HepG2 (cell line): Measurements from ENCODE around the gene F2RL2. TPM values are rescaled to one million over a fixed set of nuclear protein-coding genes. Genes with fewer than 3 reads are reported as not detected.

Experiments
- ATAC-seq: fragments of 200-7000 bp; cut with Tn5 transposase; 3 replicates; pipeline ENCODE4 v1.9.1; 2020; ENCODE audit warnings: mild to moderate bottlenecking, moderate library complexity
- Bru-seq: library from RNA; stranded (reverse); fragments of 400-500 nt; gene quantifications from one replicate; lab custom pipeline; 2021; lab: Mats Ljungman, UMichigan
- BruChase-seq, 2 experiments: library from RNA; stranded (reverse); fragments of 400-500 nt; gene quantifications; one replicate each; lab custom pipeline; 2021; lab: Mats Ljungman, UMichigan
- BruUV-seq: library from RNA; stranded (reverse); fragments of 400-500 nt; replicated peaks from 2 replicates; lab custom pipeline; 2021; lab: Mats Ljungman, UMichigan
- CTCF ChIA-PET: fragments of 300-600 bp; formaldehyde crosslinking; extraction: SDS; loops from one replicate; lab custom pipeline; 2021; ENCODE audit warnings: low total read pairs, inconsistent platforms, low intra/inter-chr PET ratio; lab: Yijun Ruan, JAX
- POLR2A ChIA-PET: fragments of 350-600 bp; sonication (Branson Sonifier 250); formaldehyde crosslinking; loops from one replicate; lab custom pipeline; 2020; ENCODE audit warnings: antibody characterized with exemption, inconsistent platforms; lab: Yijun Ruan, JAX
- DNase-seq: peaks from one replicate; pipeline ENCODE4 v3.0.0-alpha.2; 2015; ENCODE audit warnings: low spot score
- FAIRE-seq: peaks from 3 replicates; lab custom pipeline; 2011; peaks lifted over from hg19 to GRCh38; lab: Jason Lieb, UNC
- H2AFZ ChIP-seq: one replicate; pipeline ENCODE4 v1.6.1; 2011; ENCODE audit warnings: low read length, inconsistent platforms
- H3K27ac ChIP-seq: fragments of 300-600 bp; 3 replicates; pipeline ENCODE4 v1.8.0; 2011; ENCODE audit warnings: mixed run types, mild to moderate bottlenecking, mixed read lengths, low read length, inconsistent platforms; ENCODE audit not compliant: insufficient read depth; ENCODE audit errors: extremely low read length
- H3K27me3 ChIP-seq, 2 experiments: fragments of 200-600 bp in 1 of 2; 2 replicates in 1 of 2; 3 replicates in 1 of 2; pipeline versions ENCODE4 v1.6.0 to v1.8.0; 2011; ENCODE audit warnings: low read length in 2 of 2, mild to moderate bottlenecking in 2 of 2, moderate library complexity in 2 of 2, inconsistent platforms in 1 of 2; ENCODE audit not compliant: insufficient read depth in 2 of 2, control insufficient read depth in 1 of 2
- H3K36me3 ChIP-seq, 2 experiments: fragments of 200-600 bp in 1 of 2; replicated peaks in 1 of 2; 2 replicates in 1 of 2; 3 replicates in 1 of 2; pipeline versions ENCODE4 v1.5.1 to v1.8.0; 2011; ENCODE audit warnings: low read length in 2 of 2, inconsistent platforms in 1 of 2; ENCODE audit not compliant: insufficient read depth in 2 of 2, control insufficient read depth in 1 of 2
- H3K4me1 ChIP-seq: 2 replicates; pipeline ENCODE4 v1.5.1; 2012; ENCODE audit warnings: low read length, inconsistent platforms; ENCODE audit not compliant: insufficient read depth
- H3K4me2 ChIP-seq: 2 replicates; pipeline ENCODE4 v1.6.0; 2011; ENCODE audit warnings: low read depth, low read length, inconsistent platforms
- H3K4me3 ChIP-seq, 3 experiments: fragments of 200-600 bp in 1 of 3; sonication (generic), shearing (Covaris generic) in 1 of 3; replicated peaks in 1 of 3; 2 replicates each; pipeline ENCODE4 v1.5.1; 2011 to 2016; ENCODE audit warnings: low read length in 3 of 3, inconsistent platforms in 2 of 3, low read depth in 2 of 3, mild to moderate bottlenecking in 2 of 3, control low read depth in 1 of 3, mixed read lengths in 1 of 3; ENCODE audit not compliant: insufficient read depth in 1 of 3
- H3K79me2 ChIP-seq: one replicate; pipeline ENCODE4 v1.6.1; 2011; ENCODE audit warnings: low read length, inconsistent platforms; ENCODE audit not compliant: insufficient read depth
- H3K9ac ChIP-seq: 2 replicates; pipeline ENCODE4 v1.6.0; 2011; ENCODE audit warnings: mild to moderate bottlenecking, low read depth, low read length, inconsistent platforms; ENCODE audit not compliant: insufficient read depth
- H3K9me3 ChIP-seq: 2 replicates; pipeline ENCODE4 v1.5.1; 2012; ENCODE audit warnings: mild to moderate bottlenecking, low read length
- H4K20me1 ChIP-seq: 2 replicates; pipeline ENCODE4 v1.6.0; 2011; ENCODE audit warnings: inconsistent platforms, mild to moderate bottlenecking, low read length, moderate library complexity; ENCODE audit not compliant: insufficient read depth
- GATA4 ChIP-seq: sonication (generic); IDR thresholded peaks from 2 replicates; pipeline ENCODE4 v1.6.1; 2016; ENCODE audit warnings: antibody characterized with exemption, low read depth, borderline replicate concordance
- NCOR1 ChIP-seq: fragments of 200-600 bp; sonication (generic); IDR thresholded peaks from 2 replicates; pipeline ENCODE4 v1.7.0; 2017; ENCODE audit warnings: antibody characterized with exemption, low read length, borderline replicate concordance
- SIX1 ChIP-seq: sonication (generic); formaldehyde crosslinking; IDR thresholded peaks from 2 replicates; pipeline ENCODE4 v1.4.0; 2020; ENCODE audit warnings: missing genetic modification reagents, borderline replicate concordance
- SNAPC2 ChIP-seq: sonication (generic); formaldehyde crosslinking; IDR thresholded peaks from 2 replicates; pipeline ENCODE4 v1.8.1; 2022; ENCODE audit warnings: mild to moderate bottlenecking, missing genetic modification reagents
- THYN1 ChIP-seq: sonication (generic); formaldehyde crosslinking; IDR thresholded peaks from 2 replicates; pipeline ENCODE4 v1.8.1; 2023; ENCODE audit warnings: low read depth, mild to moderate bottlenecking, moderate library complexity, missing genetic modification reagents, borderline replicate concordance
- ZNF224 ChIP-seq: sonication (generic); formaldehyde crosslinking; IDR thresholded peaks from 2 replicates; pipeline ENCODE4 v1.5.0; 2020; ENCODE audit warnings: mild to moderate bottlenecking, missing genetic modification reagents
- ZNF30 ChIP-seq: sonication (generic); formaldehyde crosslinking; IDR thresholded peaks from 2 replicates; pipeline ENCODE4 v1.5.0; 2020; ENCODE audit warnings: mild to moderate bottlenecking, missing genetic modification reagents
- ZNF780A ChIP-seq: sonication (generic); formaldehyde crosslinking; IDR thresholded peaks from 2 replicates; pipeline ENCODE4 v1.8.0; 2022; ENCODE audit warnings: mild to moderate bottlenecking, missing genetic modification reagents, moderate library complexity
- WGBS: methylation state at CpG from one replicate; pipeline ENCODE4 v1.1.6; 2017; ENCODE audit warnings: low lambda C conversion rate; 5-methylcytosine and 5-hydroxymethylcytosine counted together
- in situ Hi-C: cut with HindIII; loops from 2 replicates; pipeline ENCODE4 v1.10.0; 2017; ENCODE audit warnings: low pct_unique_long_range_greater_than_20kb; ENCODE audit not compliant: extremely low pct_ligation_motif_present
- intact Hi-C: fragments of 100-400 bp; cut with micrococcal nuclease; formaldehyde crosslinking; loops from one replicate; pipeline ENCODE4 v1.10.0; 2022; ENCODE audit not compliant: unreplicated experiment
- long read RNA-seq, 2 experiments: library from RNA in 1 of 2; library from polyadenylated mRNA in 1 of 2; stranded (forward) in 1 of 2; unstranded in 1 of 2; transcript quantifications; one replicate each; pipeline ENCODE4 v2.0.0, GENCODE V29; 2019 to 2022
- polyA minus RNA-seq, 3 experiments: library from RNA; depleted of rRNA, polyadenylated mRNA; stranded (reverse); fragments of >200 nt; gene quantifications; 2 replicates each; pipeline ENCODE4 v1.2.3, GENCODE V29; 2011; ENCODE audit warnings: low replicate concordance in 1 of 3
- polyA plus RNA-seq, 8 experiments: library from polyadenylated mRNA; depleted of rRNA in 3 of 8; stranded (reverse) in 7 of 8; unstranded in 1 of 8; fragments of >200 nt; fragmentation: Illumina TruSeq in 4 of 8; extraction: Trizol in 4 of 8; gene quantifications; 2 replicates each; pipeline versions ENCODE4 v1.2.1 to v1.2.3, GENCODE V29; 2011 to 2016; ENCODE audit warnings: low read depth in 4 of 8, missing spikeins in 1 of 8, mixed read lengths in 1 of 8; ENCODE audit not compliant: insufficient read depth in 1 of 8
- total RNA-seq, 5 experiments: library from RNA; depleted of rRNA; stranded (reverse); fragments of >200 nt; fragmentation: Illumina TruSeq; extraction: Trizol; gene quantifications; 2 replicates each; pipeline ENCODE4 v1.2.3, GENCODE V29; 2016; ENCODE audit warnings: low read depth in 1 of 5
- TF ChIP-seq, protein P1 (sequence below): sonication (generic); formaldehyde crosslinking; IDR thresholded peaks from 2 replicates; pipeline ENCODE4 v1.4.0; 2020; ENCODE audit warnings: missing genetic modification reagents
- TF ChIP-seq, protein P2 (sequence below): sonication (generic); formaldehyde crosslinking; IDR thresholded peaks from 2 replicates; pipeline ENCODE4 v1.8.0; 2022; ENCODE audit warnings: missing genetic modification reagents, mild to moderate bottlenecking, inconsistent platforms, borderline replicate concordance
- TF ChIP-seq, protein P3 (sequence below): IDR thresholded peaks from 2 replicates; pipeline ENCODE4 v1.6.1; 2016; ENCODE audit warnings: missing biosample characterization, missing genetic modification reagents, low read depth

F2RL2 gene, protein sequence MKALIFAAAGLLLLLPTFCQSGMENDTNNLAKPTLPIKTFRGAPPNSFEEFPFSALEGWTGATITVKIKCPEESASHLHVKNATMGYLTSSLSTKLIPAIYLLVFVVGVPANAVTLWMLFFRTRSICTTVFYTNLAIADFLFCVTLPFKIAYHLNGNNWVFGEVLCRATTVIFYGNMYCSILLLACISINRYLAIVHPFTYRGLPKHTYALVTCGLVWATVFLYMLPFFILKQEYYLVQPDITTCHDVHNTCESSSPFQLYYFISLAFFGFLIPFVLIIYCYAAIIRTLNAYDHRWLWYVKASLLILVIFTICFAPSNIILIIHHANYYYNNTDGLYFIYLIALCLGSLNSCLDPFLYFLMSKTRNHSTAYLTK
- total RNA-seq (2016; rRNA removed; fragmentation: Illumina TruSeq; extraction: Trizol) (not detected in 2 replicates), polyA plus RNA-seq (2011; rRNA removed) (not detected in 2 replicates), polyA minus RNA-seq (2011; rRNA and poly(A)+ RNA removed; ENCODE audit: low replicate concordance) (0.58 TPM in 1 of 2 replicates, not detected in the other), Bru-seq, nascent RNA (percentile 9 among the genes with signal in this experiment), BruChase-seq, experiment 1, labeled RNA remaining after a 6-hour chase (not detected), BruChase-seq, experiment 2, labeled RNA remaining after a 2-hour chase (not detected)
- total RNA-seq (2016; cell fraction: cytosol; rRNA removed; fragmentation: Illumina TruSeq; extraction: Trizol; ENCODE audit: low read depth) = not detected in 2 replicates
- not detected in 2 replicates for total RNA-seq (2016; cell fraction: insoluble cytoplasmic fraction; rRNA removed; fragmentation: Illumina TruSeq; extraction: Trizol)
- total RNA-seq (2016; cell fraction: membrane; rRNA removed; fragmentation: Illumina TruSeq; extraction: Trizol) = not detected in 2 replicates
- not detected in 2 replicates for total RNA-seq (2016; cell fraction: nucleus; rRNA removed; fragmentation: Illumina TruSeq; extraction: Trizol)
- polyA plus RNA-seq (2011; cell fraction: cytosol; rRNA removed) = not detected in 2 replicates
- polyA plus RNA-seq (2011; cell fraction: nucleus; rRNA removed) = not detected in 2 replicates
- 0.05 and 0.09 TPM in 2 replicates for polyA plus RNA-seq (2012)
- polyA plus RNA-seq (2016; cell fraction: cytosol; fragmentation: Illumina TruSeq; extraction: Trizol; ENCODE audit: low read depth) = not detected in 2 replicates
- not detected in 2 replicates for polyA plus RNA-seq (2016; cell fraction: insoluble cytoplasmic fraction; fragmentation: Illumina TruSeq; extraction: Trizol; ENCODE audit: low read depth)
- not detected in 2 replicates for polyA plus RNA-seq (2016; cell fraction: membrane; fragmentation: Illumina TruSeq; extraction: Trizol; ENCODE audit: low read depth)
- polyA plus RNA-seq (2016; cell fraction: nucleus; fragmentation: Illumina TruSeq; extraction: Trizol; ENCODE audit: insufficient read depth, low read depth) = not detected in 2 replicates
- polyA minus RNA-seq (2011; cell fraction: cytosol; rRNA and poly(A)+ RNA removed) = not detected in 2 replicates
- not detected in 2 replicates for polyA minus RNA-seq (2011; cell fraction: nucleus; rRNA and poly(A)+ RNA removed)
- long read RNA-seq, experiment 1 = 0 reads
- long read RNA-seq, experiment 2 = 0 reads

DNA sequence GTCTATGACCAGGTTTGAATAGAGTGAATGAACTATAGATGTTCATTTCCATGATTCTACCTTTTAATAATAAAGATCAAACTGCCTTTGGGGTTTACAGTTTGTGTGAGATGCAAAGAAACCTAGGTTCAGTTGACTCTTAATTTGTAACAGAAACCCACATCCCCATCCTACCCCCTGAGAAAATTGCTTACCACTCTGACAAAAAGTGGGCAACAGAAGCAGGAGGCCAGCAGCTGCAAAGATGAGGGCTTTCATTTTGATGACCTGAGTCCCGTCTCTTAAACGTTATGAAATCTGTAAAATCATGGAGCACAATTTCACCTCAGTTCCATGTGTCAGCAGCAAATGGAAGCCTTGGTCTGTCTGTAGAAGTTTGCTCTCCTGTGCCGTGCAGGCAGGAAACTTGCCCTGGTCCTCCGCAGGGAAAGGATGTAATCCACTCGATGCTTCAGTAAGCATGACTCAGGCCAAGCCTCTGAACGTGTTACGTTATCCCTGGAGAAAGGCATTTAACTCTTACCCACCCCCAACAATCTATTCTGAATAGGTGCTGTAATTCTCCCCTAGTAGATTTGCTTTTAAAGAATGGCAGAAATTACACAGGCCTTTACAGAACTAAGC lies at the start of gene F2RL2:
Gene F2RL2 (minus strand): TSS at position 431 of the 624 bp plus-strand sequence. CDS start 173 bp downstream, at position 258.
- Histone ChIP-seq H3K9me3 (no peaks in the 10 kb centered on the region), H3K27ac (no peak within 1 kb of the TSS)
- TF ChIP-seq, protein P1, sequence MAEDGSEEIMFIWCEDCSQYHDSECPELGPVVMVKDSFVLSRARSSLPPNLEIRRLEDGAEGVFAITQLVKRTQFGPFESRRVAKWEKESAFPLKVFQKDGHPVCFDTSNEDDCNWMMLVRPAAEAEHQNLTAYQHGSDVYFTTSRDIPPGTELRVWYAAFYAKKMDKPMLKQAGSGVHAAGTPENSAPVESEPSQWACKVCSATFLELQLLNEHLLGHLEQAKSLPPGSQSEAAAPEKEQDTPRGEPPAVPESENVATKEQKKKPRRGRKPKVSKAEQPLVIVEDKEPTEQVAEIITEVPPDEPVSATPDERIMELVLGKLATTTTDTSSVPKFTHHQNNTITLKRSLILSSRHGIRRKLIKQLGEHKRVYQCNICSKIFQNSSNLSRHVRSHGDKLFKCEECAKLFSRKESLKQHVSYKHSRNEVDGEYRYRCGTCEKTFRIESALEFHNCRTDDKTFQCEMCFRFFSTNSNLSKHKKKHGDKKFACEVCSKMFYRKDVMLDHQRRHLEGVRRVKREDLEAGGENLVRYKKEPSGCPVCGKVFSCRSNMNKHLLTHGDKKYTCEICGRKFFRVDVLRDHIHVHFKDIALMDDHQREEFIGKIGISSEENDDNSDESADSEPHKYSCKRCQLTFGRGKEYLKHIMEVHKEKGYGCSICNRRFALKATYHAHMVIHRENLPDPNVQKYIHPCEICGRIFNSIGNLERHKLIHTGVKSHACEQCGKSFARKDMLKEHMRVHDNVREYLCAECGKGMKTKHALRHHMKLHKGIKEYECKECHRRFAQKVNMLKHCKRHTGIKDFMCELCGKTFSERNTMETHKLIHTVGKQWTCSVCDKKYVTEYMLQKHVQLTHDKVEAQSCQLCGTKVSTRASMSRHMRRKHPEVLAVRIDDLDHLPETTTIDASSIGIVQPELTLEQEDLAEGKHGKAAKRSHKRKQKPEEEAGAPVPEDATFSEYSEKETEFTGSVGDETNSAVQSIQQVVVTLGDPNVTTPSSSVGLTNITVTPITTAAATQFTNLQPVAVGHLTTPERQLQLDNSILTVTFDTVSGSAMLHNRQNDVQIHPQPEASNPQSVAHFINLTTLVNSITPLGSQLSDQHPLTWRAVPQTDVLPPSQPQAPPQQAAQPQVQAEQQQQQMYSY (CRISPR knock-in tag) = no peak
- TF ChIP-seq, protein P2, sequence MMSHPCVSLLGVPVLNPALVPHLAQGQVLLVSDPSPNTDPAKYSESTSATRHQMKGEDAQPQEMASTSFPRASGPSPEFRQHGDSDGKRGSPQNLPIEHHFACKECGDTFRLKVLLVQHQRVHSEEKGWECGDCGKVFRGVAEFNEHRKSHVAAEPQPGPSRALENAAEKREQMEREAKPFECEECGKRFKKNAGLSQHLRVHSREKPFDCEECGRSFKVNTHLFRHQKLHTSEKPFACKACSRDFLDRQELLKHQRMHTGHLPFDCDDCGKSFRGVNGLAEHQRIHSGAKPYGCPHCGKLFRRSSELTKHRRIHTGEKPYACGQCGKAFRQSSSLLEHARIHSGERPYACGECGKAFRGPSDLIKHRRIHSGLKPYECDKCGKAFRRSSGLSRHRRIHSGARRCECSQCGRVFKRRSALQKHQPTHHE = no peak
- TF ChIP-seq, protein P3, sequence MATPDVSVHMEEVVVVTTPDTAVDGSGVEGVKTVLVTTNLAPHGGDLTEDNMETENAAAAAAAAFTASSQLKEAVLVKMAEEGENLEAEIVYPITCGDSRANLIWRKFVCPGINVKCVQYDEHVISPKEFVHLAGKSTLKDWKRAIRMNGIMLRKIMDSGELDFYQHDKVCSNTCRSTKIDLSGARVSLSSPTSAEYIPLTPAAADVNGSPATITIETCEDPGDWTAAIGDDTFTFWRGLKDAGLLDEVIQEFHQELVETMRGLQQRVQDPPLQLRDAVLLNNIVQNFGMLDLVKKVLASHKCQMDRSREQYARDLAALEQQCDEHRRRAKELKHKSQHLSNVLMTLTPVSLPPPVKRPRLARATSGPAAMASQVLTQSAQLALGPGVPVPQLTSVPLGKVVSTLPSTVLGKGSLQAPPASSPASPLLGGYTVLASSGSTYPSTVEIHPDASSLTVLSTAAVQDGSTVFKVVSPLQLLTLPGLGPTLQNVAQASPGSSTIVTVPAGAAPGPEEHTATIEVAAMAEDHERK = no peak
- TF ChIP-seq THYN1 (no peak), SNAPC2 (CRISPR knock-in tag) (no peak), SIX1 (no peak), GATA4 (no peak), ZNF30 (no peak), NCOR1 (no peak), ZNF780A (CRISPR knock-in tag) (no peak), ZNF224 (CRISPR knock-in tag) (no peak)

More for the DNA sequence above, at the start of gene F2RL2:
- FAIRE-seq (no peak), DNase-seq (no peak), ATAC-seq (no peak)
- Histone ChIP-seq H3K4me3 (no peak within 1 kb of the TSS), H3K4me2 (no peak within 1 kb of the TSS), H4K20me1 (no peaks in the 10 kb centered on the region), H3K36me3 (peaks cover 0 to 8% of the 10 kb centered on the region in 2 experiments; a peak in 3 of 5 replicates), H3K27me3 (no peaks in the 10 kb centered on the region), H3K79me2 (no peaks in the 10 kb centered on the region), H3K9ac (no peak within 1 kb of the TSS), H2AFZ (no peak within 1 kb of the TSS), H3K4me1 (no peaks in the 10 kb centered on the region)
- CTCF ChIA-PET = no interaction called here
- WGBS = 95% methylated on average over 7 of the region's 7 CpGs
- no TSS peak for BruUV-seq
- intact Hi-C loops = no loop called here
- in situ Hi-C loops = no loop called here
- POLR2A ChIA-PET = no interaction called here
